WTC11 (cell line): Measurements from ENCODE around the gene STAT2. TPM values are rescaled to one million over a fixed set of nuclear protein-coding genes. Genes with fewer than 3 reads are reported as not detected.

Experiments
- ATAC-seq: fragments of 200-7000 bp; cut with Tn5 transposase; 2 replicates; pipeline ENCODE4 v1.10.0; 2021; ENCODE audit warnings: mild to moderate bottlenecking, moderate library complexity
- CTCF ChIA-PET: fragments of 300-600 bp; sonication (Branson Sonifier 250); formaldehyde crosslinking; loops from one replicate; lab custom pipeline; 2021; ENCODE audit warnings: antibody characterized with exemption; lab: Charles Lee
- POLR2A ChIA-PET: fragments of 350-600 bp; sonication (Branson Sonifier 250); formaldehyde crosslinking; loops from one replicate; lab custom pipeline; 2021; ENCODE audit warnings: antibody characterized with exemption; lab: Charles Lee
- DNase-seq: peaks from one replicate; pipeline ENCODE4 v3.0.0; 2021; ENCODE audit warnings: low spot score
- H3K27ac Mint-ChIP-seq: 2 replicates; pipeline ENCODE4 v1.8.0; 2021; ENCODE audit warnings: mixed read lengths
- H3K27me3 Mint-ChIP-seq: 2 replicates; pipeline ENCODE4 v1.8.0; 2021; ENCODE audit warnings: low read depth, mild to moderate bottlenecking, moderate library complexity, mixed read lengths
- H3K36me3 Mint-ChIP-seq: 2 replicates; pipeline ENCODE4 v1.8.0; 2021; ENCODE audit warnings: mixed read lengths
- H3K4me1 Mint-ChIP-seq: 2 replicates; pipeline ENCODE4 v1.8.0; 2022; ENCODE audit warnings: mixed read lengths
- H3K4me3 Mint-ChIP-seq: 2 replicates; pipeline ENCODE4 v1.8.0; 2021; ENCODE audit warnings: mild to moderate bottlenecking, moderate library complexity, mixed read lengths
- H3K9me3 Mint-ChIP-seq: 2 replicates; pipeline ENCODE4 v1.8.0; 2021; ENCODE audit warnings: mixed read lengths
- IRF2 ChIP-seq: sonication (generic); formaldehyde crosslinking; IDR thresholded peaks from 2 replicates; pipeline ENCODE4 v1.8.0; 2022; ENCODE audit warnings: low read depth, missing genetic modification reagents, borderline replicate concordance
- PREB ChIP-seq: sonication (generic); formaldehyde crosslinking; IDR thresholded peaks from 2 replicates; pipeline ENCODE4 v1.8.1; 2022; ENCODE audit warnings: mild to moderate bottlenecking, missing genetic modification reagents, moderate library complexity, borderline replicate concordance
- STAT6 ChIP-seq: sonication (generic); formaldehyde crosslinking; conservative IDR thresholded peaks from 2 replicates; pipeline ENCODE4 v1.8.1; 2023; ENCODE audit warnings: mild to moderate bottlenecking, low read depth, missing genetic modification reagents, moderate library complexity
- USF2 ChIP-seq: sonication (generic); formaldehyde crosslinking; IDR thresholded peaks from 2 replicates; pipeline ENCODE4 v1.8.1; 2023; ENCODE audit warnings: mild to moderate bottlenecking, missing genetic modification reagents, moderate library complexity
- ZBTB43 ChIP-seq: sonication (generic); formaldehyde crosslinking; IDR thresholded peaks from 2 replicates; pipeline ENCODE4 v1.8.1; 2023; ENCODE audit warnings: mild to moderate bottlenecking, missing genetic modification reagents
- ZNF416 ChIP-seq: fragments of 250-450 bp; sonication (Bioruptor Pico); IDR thresholded peaks from 2 replicates; pipeline ENCODE4 v1.9.0; 2021; ENCODE audit warnings: mild to moderate bottlenecking, inconsistent platforms
- ZNF423 ChIP-seq: fragments of 250-450 bp; sonication (Bioruptor Pico); IDR thresholded peaks from 2 replicates; pipeline ENCODE4 v2.1.2; 2022; ENCODE audit warnings: mild to moderate bottlenecking, moderate library complexity
- total RNA-seq: library from RNA; stranded (reverse); gene quantifications from 3 replicates; pipeline ENCODE4 v1.2.3, GENCODE V29; 2021
- TF ChIP-seq, protein P1 (sequence below): sonication (generic); formaldehyde crosslinking; IDR thresholded peaks from 2 replicates; pipeline ENCODE4 v1.8.0; 2022; ENCODE audit warnings: mild to moderate bottlenecking, missing genetic modification reagents
- TF ChIP-seq, protein P2 (sequence below): fragments of 250-450 bp; sonication (Bioruptor Pico); IDR thresholded peaks from 2 replicates; pipeline ENCODE4 v1.9.0; 2021; ENCODE audit warnings: mild to moderate bottlenecking, borderline replicate concordance
- TF ChIP-seq, protein P3 (sequence below): sonication (generic); formaldehyde crosslinking; IDR thresholded peaks from 2 replicates; pipeline ENCODE4 v1.8.0; 2023; ENCODE audit warnings: missing genetic modification reagents, mild to moderate bottlenecking, borderline replicate concordance
- TF ChIP-seq, protein P4 (sequence below): fragments of 250-450 bp; sonication (Bioruptor Pico); IDR thresholded peaks from 2 replicates; pipeline ENCODE4 v1.9.0; 2021; ENCODE audit warnings: moderate library complexity, mild to moderate bottlenecking, inconsistent platforms, borderline replicate concordance
- TF ChIP-seq, protein P5 (sequence below): sonication (generic); formaldehyde crosslinking; IDR thresholded peaks from 2 replicates; pipeline ENCODE4 v1.8.1; 2023; ENCODE audit warnings: mild to moderate bottlenecking, missing genetic modification reagents, moderate library complexity

The STAT2 gene
- total RNA-seq, 1 experiment from 2014 or later: 54.5 TPM

DNA sequence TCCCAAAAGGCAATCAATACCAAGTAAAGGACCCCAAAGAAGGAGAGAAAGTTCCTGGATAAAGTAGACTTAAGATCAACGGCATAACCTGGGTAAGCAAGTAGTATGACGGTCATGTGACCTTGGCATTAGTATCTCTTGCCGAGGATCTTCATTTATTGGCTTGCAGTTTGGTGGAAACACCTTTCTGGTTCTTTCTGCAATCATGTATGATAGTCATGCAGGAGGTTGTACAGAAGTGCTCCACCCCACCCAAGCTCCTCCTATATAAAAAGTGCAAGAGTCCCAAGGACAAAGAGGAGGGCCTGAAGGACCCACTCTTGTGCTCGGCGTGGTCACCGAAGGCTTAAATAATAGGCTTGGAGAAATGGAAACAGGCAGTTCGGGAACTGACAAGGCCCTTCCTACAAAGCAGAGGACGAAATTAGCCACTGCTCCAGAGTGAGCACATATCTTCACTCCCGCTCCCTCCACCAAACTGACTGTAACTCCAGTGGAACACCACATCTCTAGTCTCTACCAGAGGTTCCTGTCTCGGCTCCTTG lies 60.5 kb downstream of the STAT2 start:
- POLR2A ChIA-PET: interaction anchor here (0.9 to 2.3 kb wide), 3 partner anchors 34 to 77 kb away, joined by 3 to 6 read pairs (median 5); partner anchors contain the start of genes RNF41 and STAT2
- ATAC-seq (no peak), DNase-seq (no peak)
- Mint-ChIP-seq H3K9me3 (no peaks in the 10 kb centered on the region), H3K27ac (peak overlapping the region; percentile 70; the same call in 1 of the 2 replicates), H3K36me3 (peaks cover 14% of the 10 kb centered on the region), H3K4me3 (peak overlapping the region; percentile 92), H3K4me1 (peaks cover 26% of the 10 kb centered on the region), H3K27me3 (no peaks in the 10 kb centered on the region)
- no peak for TF ChIP-seq IRF2 (CRISPR knock-in tag)
- TF ChIP-seq PREB (CRISPR knock-in tag): no peak
- TF ChIP-seq, protein P1, sequence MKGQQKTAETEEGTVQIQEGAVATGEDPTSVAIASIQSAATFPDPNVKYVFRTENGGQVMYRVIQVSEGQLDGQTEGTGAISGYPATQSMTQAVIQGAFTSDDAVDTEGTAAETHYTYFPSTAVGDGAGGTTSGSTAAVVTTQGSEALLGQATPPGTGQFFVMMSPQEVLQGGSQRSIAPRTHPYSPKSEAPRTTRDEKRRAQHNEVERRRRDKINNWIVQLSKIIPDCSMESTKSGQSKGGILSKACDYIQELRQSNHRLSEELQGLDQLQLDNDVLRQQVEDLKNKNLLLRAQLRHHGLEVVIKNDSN (CRISPR knock-in tag): peak; percentile 57; the same call in 1 of the 2 replicates
- TF ChIP-seq USF2 (CRISPR knock-in tag): peak; percentile 74
- no peak for TF ChIP-seq ZBTB43
- TF ChIP-seq, protein P2, sequence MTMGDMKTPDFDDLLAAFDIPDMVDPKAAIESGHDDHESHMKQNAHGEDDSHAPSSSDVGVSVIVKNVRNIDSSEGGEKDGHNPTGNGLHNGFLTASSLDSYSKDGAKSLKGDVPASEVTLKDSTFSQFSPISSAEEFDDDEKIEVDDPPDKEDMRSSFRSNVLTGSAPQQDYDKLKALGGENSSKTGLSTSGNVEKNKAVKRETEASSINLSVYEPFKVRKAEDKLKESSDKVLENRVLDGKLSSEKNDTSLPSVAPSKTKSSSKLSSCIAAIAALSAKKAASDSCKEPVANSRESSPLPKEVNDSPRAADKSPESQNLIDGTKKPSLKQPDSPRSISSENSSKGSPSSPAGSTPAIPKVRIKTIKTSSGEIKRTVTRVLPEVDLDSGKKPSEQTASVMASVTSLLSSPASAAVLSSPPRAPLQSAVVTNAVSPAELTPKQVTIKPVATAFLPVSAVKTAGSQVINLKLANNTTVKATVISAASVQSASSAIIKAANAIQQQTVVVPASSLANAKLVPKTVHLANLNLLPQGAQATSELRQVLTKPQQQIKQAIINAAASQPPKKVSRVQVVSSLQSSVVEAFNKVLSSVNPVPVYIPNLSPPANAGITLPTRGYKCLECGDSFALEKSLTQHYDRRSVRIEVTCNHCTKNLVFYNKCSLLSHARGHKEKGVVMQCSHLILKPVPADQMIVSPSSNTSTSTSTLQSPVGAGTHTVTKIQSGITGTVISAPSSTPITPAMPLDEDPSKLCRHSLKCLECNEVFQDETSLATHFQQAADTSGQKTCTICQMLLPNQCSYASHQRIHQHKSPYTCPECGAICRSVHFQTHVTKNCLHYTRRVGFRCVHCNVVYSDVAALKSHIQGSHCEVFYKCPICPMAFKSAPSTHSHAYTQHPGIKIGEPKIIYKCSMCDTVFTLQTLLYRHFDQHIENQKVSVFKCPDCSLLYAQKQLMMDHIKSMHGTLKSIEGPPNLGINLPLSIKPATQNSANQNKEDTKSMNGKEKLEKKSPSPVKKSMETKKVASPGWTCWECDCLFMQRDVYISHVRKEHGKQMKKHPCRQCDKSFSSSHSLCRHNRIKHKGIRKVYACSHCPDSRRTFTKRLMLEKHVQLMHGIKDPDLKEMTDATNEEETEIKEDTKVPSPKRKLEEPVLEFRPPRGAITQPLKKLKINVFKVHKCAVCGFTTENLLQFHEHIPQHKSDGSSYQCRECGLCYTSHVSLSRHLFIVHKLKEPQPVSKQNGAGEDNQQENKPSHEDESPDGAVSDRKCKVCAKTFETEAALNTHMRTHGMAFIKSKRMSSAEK (CRISPR knock-in tag): no peak
- CTCF ChIA-PET: interaction anchor here (0.8 to 1.3 kb wide), 3 partner anchors 32 to 110 kb away, joined by 3 to 6 read pairs (median 3); partner anchors contain the start of genes COQ10A and SMARCC2

DNA sequence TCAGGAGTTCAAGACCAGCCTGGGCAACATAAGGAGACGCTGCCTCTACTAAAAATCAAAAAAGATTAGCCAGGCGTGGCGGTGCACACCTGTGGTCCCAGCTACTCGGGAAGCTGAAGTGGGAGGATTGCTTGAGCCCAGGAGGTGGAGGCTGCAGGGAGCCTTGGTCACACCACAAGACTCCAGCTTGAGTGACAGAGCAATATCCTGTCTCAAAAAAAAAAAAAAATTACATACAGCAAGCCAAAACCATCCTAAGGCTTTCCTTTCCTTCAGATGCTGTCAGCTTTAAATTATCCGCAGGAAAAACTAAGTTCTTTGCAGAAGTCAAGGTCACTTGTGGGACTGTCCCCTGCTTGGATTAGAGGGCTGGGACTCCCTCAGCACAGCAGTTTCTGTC lies 61.1 kb downstream of the STAT2 start:
- CTCF ChIA-PET: interaction anchor here (0.6 to 1.3 kb wide), 6 partner anchors 12 to 110 kb away, joined by 3 to 6 read pairs (median 3); partner anchors contain the start of genes COQ10A, RNF41 and SMARCC2
- peaks cover 14% of the 10 kb centered on the region for H3K36me3 Mint-ChIP-seq
- POLR2A ChIA-PET: interaction anchor here (2.3 kb wide), 1 partner anchor 61 kb away, joined by 6 read pairs; the partner anchor contains the start of gene STAT2
- TF ChIP-seq ZNF423 (CRISPR knock-in tag): no peak
- TF ChIP-seq STAT6: no peak
- TF ChIP-seq ZNF416 (CRISPR knock-in tag): no peak
- TF ChIP-seq, protein P3, sequence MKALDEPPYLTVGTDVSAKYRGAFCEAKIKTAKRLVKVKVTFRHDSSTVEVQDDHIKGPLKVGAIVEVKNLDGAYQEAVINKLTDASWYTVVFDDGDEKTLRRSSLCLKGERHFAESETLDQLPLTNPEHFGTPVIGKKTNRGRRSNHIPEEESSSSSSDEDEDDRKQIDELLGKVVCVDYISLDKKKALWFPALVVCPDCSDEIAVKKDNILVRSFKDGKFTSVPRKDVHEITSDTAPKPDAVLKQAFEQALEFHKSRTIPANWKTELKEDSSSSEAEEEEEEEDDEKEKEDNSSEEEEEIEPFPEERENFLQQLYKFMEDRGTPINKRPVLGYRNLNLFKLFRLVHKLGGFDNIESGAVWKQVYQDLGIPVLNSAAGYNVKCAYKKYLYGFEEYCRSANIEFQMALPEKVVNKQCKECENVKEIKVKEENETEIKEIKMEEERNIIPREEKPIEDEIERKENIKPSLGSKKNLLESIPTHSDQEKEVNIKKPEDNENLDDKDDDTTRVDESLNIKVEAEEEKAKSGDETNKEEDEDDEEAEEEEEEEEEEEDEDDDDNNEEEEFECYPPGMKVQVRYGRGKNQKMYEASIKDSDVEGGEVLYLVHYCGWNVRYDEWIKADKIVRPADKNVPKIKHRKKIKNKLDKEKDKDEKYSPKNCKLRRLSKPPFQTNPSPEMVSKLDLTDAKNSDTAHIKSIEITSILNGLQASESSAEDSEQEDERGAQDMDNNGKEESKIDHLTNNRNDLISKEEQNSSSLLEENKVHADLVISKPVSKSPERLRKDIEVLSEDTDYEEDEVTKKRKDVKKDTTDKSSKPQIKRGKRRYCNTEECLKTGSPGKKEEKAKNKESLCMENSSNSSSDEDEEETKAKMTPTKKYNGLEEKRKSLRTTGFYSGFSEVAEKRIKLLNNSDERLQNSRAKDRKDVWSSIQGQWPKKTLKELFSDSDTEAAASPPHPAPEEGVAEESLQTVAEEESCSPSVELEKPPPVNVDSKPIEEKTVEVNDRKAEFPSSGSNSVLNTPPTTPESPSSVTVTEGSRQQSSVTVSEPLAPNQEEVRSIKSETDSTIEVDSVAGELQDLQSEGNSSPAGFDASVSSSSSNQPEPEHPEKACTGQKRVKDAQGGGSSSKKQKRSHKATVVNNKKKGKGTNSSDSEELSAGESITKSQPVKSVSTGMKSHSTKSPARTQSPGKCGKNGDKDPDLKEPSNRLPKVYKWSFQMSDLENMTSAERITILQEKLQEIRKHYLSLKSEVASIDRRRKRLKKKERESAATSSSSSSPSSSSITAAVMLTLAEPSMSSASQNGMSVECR (CRISPR knock-in tag): no peak
- TF ChIP-seq, protein P4, sequence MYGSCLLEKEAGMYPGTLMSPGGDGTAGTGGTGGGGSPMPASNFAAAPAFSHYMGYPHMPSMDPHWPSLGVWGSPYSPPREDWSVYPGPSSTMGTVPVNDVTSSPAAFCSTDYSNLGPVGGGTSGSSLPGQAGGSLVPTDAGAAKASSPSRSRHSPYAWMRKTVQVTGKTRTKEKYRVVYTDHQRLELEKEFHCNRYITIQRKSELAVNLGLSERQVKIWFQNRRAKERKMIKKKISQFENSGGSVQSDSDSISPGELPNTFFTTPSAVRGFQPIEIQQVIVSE (CRISPR knock-in tag): no peak
- TF ChIP-seq, protein P5, sequence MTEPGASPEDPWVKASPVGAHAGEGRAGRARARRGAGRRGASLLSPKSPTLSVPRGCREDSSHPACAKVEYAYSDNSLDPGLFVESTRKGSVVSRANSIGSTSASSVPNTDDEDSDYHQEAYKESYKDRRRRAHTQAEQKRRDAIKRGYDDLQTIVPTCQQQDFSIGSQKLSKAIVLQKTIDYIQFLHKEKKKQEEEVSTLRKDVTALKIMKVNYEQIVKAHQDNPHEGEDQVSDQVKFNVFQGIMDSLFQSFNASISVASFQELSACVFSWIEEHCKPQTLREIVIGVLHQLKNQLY: no peak

More for the DNA sequence above, 61.1 kb downstream of the STAT2 start:
- ATAC-seq (no peak), DNase-seq (no peak)
- no peaks in the 10 kb centered on the region for H3K9me3 Mint-ChIP-seq
- peak overlapping the region; percentile 70 for H3K27ac Mint-ChIP-seq
- peak overlapping the region; percentile 92 for H3K4me3 Mint-ChIP-seq
- peaks cover 26% of the 10 kb centered on the region for H3K4me1 Mint-ChIP-seq
- no peaks in the 10 kb centered on the region for H3K27me3 Mint-ChIP-seq
